HG02870 (cell line): ENCODE measurements around the gene FRMD5.

Source experiments
- ATAC-seq: cut with Tn5 transposase; IDR thresholded peaks from one replicate; pipeline ENCODE4 v1.9.1; 2021; ENCODE audit warnings: mild to moderate bottlenecking, moderate library complexity; ENCODE audit not compliant: unreplicated experiment

Gene FRMD5

GRCh38 chr15:43981576-43981975 lies 213.5 kb downstream of the FRMD5 start:
- no peak for ATAC-seq

GRCh38 chr15:43977072-43977884 lies 217.8 kb downstream of the FRMD5 start:
- no peak for ATAC-seq

GRCh38 chr15:43975770-43976169 lies 219.3 kb downstream of the FRMD5 start:
- no peak for ATAC-seq

- ATAC-seq: no peak
These were observed 219.7 kb downstream of the FRMD5 start for GRCh38 chr15:43975326-43975725.

- no peak for ATAC-seq
These were observed 220.2 kb downstream of the FRMD5 start for GRCh38 chr15:43974852-43975251.

- ATAC-seq: no peak
These were observed 225.2 kb downstream of the FRMD5 start for GRCh38 chr15:43969802-43970375.

- ATAC-seq: no peak
These were observed 226.5 kb downstream of the FRMD5 start for GRCh38 chr15:43968551-43968950.

- no peak for ATAC-seq
These were observed 228.4 kb downstream of the FRMD5 start for GRCh38 chr15:43966646-43967045.

- ATAC-seq: no peak
These were observed 236.2 kb downstream of the FRMD5 start for GRCh38 chr15:43958861-43959330.

- ATAC-seq: no peak
These were observed 237.3 kb downstream of the FRMD5 start for GRCh38 chr15:43957724-43958123.

- ATAC-seq: no peak
These were observed 239.9 kb downstream of the FRMD5 start for GRCh38 chr15:43955140-43955539.

GRCh38 chr15:43954181-43954621 lies 240.9 kb downstream of the FRMD5 start:
- no peak for ATAC-seq

GRCh38 chr15:43953402-43953801 lies 241.7 kb downstream of the FRMD5 start:
- ATAC-seq: no peak

- no peak for ATAC-seq
These were observed 244.5 kb downstream of the FRMD5 start for GRCh38 chr15:43950531-43950930.

GRCh38 chr15:43948691-43949325 lies 246.3 kb downstream of the FRMD5 start:
- peak; percentile 76 for ATAC-seq

GRCh38 chr15:43943511-43943910 lies 251.6 kb downstream of the FRMD5 start:
- ATAC-seq: no peak

- ATAC-seq: no peak
These were observed 252.9 kb downstream of the FRMD5 start for GRCh38 chr15:43942194-43942593.

GRCh38 chr15:43941555-43941954 lies 253.5 kb downstream of the FRMD5 start:
- ATAC-seq: no peak

- no peak for ATAC-seq
These were observed 254.0 kb downstream of the FRMD5 start for GRCh38 chr15:43941071-43941470.

GRCh38 chr15:43939070-43939469 lies 256.0 kb downstream of the FRMD5 start:
- ATAC-seq: no peak

GRCh38 chr15:43934480-43934879 lies 260.6 kb downstream of the FRMD5 start:
- no peak for ATAC-seq

- no peak for ATAC-seq
These were observed 262.2 kb downstream of the FRMD5 start for GRCh38 chr15:43932907-43933306.
